ENCODE results near the gene NOD1. TPM values are rescaled to one million over a fixed set of nuclear protein-coding genes. Genes with fewer than 3 reads are reported as not detected.
"Not testable (repeated sequence)": the region's sequence is repeated elsewhere in the genome, so short reads cannot be mapped to it uniquely, and the experiment has no call there.

The NOD1 gene
- total RNA-seq, 5 donors from 2014 or later (not counting 1 experiment from before 2014, with no cell fraction given): 15.6 to 24.6 (median 19.4) TPM

GRCh38 chr7:30391806-30392205 is 86.8 kb downstream of the NOD1 start:
- Histone ChIP-seq H3K36me3 (ENCODE audit: control insufficient read depth in 2 of 2, extremely low read depth in 1 of 2, insufficient read depth in 1 of 2, low read length in 1 of 2) (no peaks in the 10 kb centered on the region), H3K27me3 (replicated peaks in 1 of 2; ENCODE audit: control insufficient read depth in 2 of 2, extremely low read depth in 1 of 2, insufficient read depth in 2 of 2, low read length in 1 of 2) (no peaks in the 10 kb centered on the region), H3K4me1 (ENCODE audit: control insufficient read depth in 1 of 2, extremely low read depth in 1 of 2, insufficient read depth in 2 of 2, low read length in 2 of 2) (no peaks in the 10 kb centered on the region), H3K27ac (ENCODE audit: low read length) (no peak overlapping the region), H3K4me3 (ENCODE audit: control insufficient read depth in 1 of 2, extremely low read depth in 1 of 2, low read length in 1 of 2) (no peak overlapping the region), H3K9me3 (no peaks in the 10 kb centered on the region)
- Mint-ChIP-seq H3K4me3 (no peak overlapping the region), H3K27ac (no peak overlapping the region), H3K27me3 (no peaks in the 10 kb centered on the region), H3K36me3 (peaks cover 23% of the 10 kb centered on the region), H3K9me3 (no peaks in the 10 kb centered on the region), H3K4me1 (no peaks in the 10 kb centered on the region)
- POLR2A ChIA-PET: no interaction called here
- ATAC-seq (replicated peaks in 1 of 4): no peak
- CTCF ChIA-PET: no interaction called here
- 100% methylated on average over 1 of the region's 6 CpGs for WGBS (ENCODE audit: insufficient coverage)
- no peak for DNase-seq

- Histone ChIP-seq H3K4me3 (ENCODE audit: control insufficient read depth in 1 of 2, extremely low read depth in 1 of 2, low read length in 1 of 2) (no peak overlapping the region), H3K27ac (ENCODE audit: low read length) (no peak overlapping the region), H3K36me3 (ENCODE audit: control insufficient read depth in 2 of 2, extremely low read depth in 1 of 2, insufficient read depth in 1 of 2, low read length in 1 of 2) (no peaks in the 10 kb centered on the region), H3K4me1 (ENCODE audit: control insufficient read depth in 1 of 2, extremely low read depth in 1 of 2, insufficient read depth in 2 of 2, low read length in 2 of 2) (no peaks in the 10 kb centered on the region), H3K9me3 (no peaks in the 10 kb centered on the region), H3K27me3 (replicated peaks in 1 of 2; ENCODE audit: control insufficient read depth in 2 of 2, extremely low read depth in 1 of 2, insufficient read depth in 2 of 2, low read length in 1 of 2) (no peaks in the 10 kb centered on the region)
- no peak for DNase-seq
- POLR2A ChIA-PET: interaction anchor here in 1 of 2 donors (0.6 to 0.7 kb wide), 2 partner anchors 18 to 159 kb away, joined by 3 to 5 read pairs; no protein-coding TSS in a partner anchor
- 80% methylated on average over 3 of the region's 8 CpGs for WGBS (ENCODE audit: insufficient coverage)
- no peak for ATAC-seq (replicated peaks in 1 of 4)
- Mint-ChIP-seq H3K27me3 (no peaks in the 10 kb centered on the region), H3K4me1 (no peaks in the 10 kb centered on the region), H3K9me3 (no peaks in the 10 kb centered on the region), H3K36me3 (peaks cover 23% of the 10 kb centered on the region), H3K4me3 (no peak overlapping the region), H3K27ac (no peak overlapping the region)
- CTCF ChIA-PET: interaction anchor here in 1 of 2 donors (0.7 kb wide), 1 partner anchor 117 kb away, joined by 3 read pairs; no protein-coding TSS in a partner anchor
Measured at GRCh38 chr7:30390736-30391636, 87.6 kb downstream of the NOD1 start.

- CTCF ChIA-PET: no interaction called here
- Mint-ChIP-seq H3K36me3 (peaks cover 13% of the 10 kb centered on the region), H3K27ac (no peak overlapping the region), H3K4me1 (no peaks in the 10 kb centered on the region), H3K9me3 (no peaks in the 10 kb centered on the region), H3K27me3 (no peaks in the 10 kb centered on the region), H3K4me3 (no peak overlapping the region)
- no peak for DNase-seq
- no peak overlapping the region for H3K4me3 ChIP-seq (ENCODE audit: control insufficient read depth in 1 of 2, extremely low read depth in 1 of 2, low read length in 1 of 2)
- no peaks in the 10 kb centered on the region for H3K36me3 ChIP-seq (ENCODE audit: control insufficient read depth in 2 of 2, extremely low read depth in 1 of 2, insufficient read depth in 1 of 2, low read length in 1 of 2)
- 95% methylated on average over 2 of the region's 3 CpGs for WGBS (ENCODE audit: insufficient coverage)
- POLR2A ChIA-PET: no interaction called here
- no peaks in the 10 kb centered on the region for H3K27me3 ChIP-seq (replicated peaks in 1 of 2; ENCODE audit: control insufficient read depth in 2 of 2, extremely low read depth in 1 of 2, insufficient read depth in 2 of 2, low read length in 1 of 2)
- ATAC-seq (replicated peaks in 1 of 4): no peak
- H3K27ac ChIP-seq (ENCODE audit: low read length): no peak overlapping the region
- no peaks in the 10 kb centered on the region for H3K4me1 ChIP-seq (ENCODE audit: control insufficient read depth in 1 of 2, extremely low read depth in 1 of 2, insufficient read depth in 2 of 2, low read length in 2 of 2)
- H3K9me3 ChIP-seq: no peaks in the 10 kb centered on the region
Measured at GRCh38 chr7:30389791-30390190, 88.8 kb downstream of the NOD1 start.

GRCh38 chr7:30382607-30383006 is 96.0 kb downstream of the NOD1 start:
- POLR2A ChIA-PET: no interaction called here
- Histone ChIP-seq H3K4me3 (ENCODE audit: control insufficient read depth in 1 of 2, extremely low read depth in 1 of 2, low read length in 1 of 2) (no peak overlapping the region), H3K4me1 (ENCODE audit: control insufficient read depth in 1 of 2, extremely low read depth in 1 of 2, insufficient read depth in 2 of 2, low read length in 2 of 2) (no peaks in the 10 kb centered on the region), H3K36me3 (ENCODE audit: control insufficient read depth in 2 of 2, extremely low read depth in 1 of 2, insufficient read depth in 1 of 2, low read length in 1 of 2) (no peaks in the 10 kb centered on the region), H3K9me3 (no peaks in the 10 kb centered on the region), H3K27ac (ENCODE audit: low read length) (no peak overlapping the region), H3K27me3 (replicated peaks in 1 of 2; ENCODE audit: control insufficient read depth in 2 of 2, extremely low read depth in 1 of 2, insufficient read depth in 2 of 2, low read length in 1 of 2) (no peaks in the 10 kb centered on the region)
- no peak for DNase-seq
- CTCF ChIA-PET: no interaction called here
- ATAC-seq (replicated peaks in 1 of 4): no peak
- no CpG with 5 or more reads among the region's 1 CpG for WGBS (ENCODE audit: insufficient coverage)
- H3K36me3 Mint-ChIP-seq: peaks cover 20% of the 10 kb centered on the region
- H3K27me3 Mint-ChIP-seq: no peaks in the 10 kb centered on the region
- no peak overlapping the region for H3K27ac Mint-ChIP-seq
- peaks cover 0 to 3% (median 2%) of the 10 kb centered on the region in 3 donors for H3K9me3 Mint-ChIP-seq
- no peak overlapping the region for H3K4me3 Mint-ChIP-seq
- H3K4me1 Mint-ChIP-seq: no peaks in the 10 kb centered on the region

GRCh38 chr7:30380824-30381223 is 97.8 kb downstream of the NOD1 start:
- no CpG with 5 or more reads among the region's 4 CpGs for WGBS (ENCODE audit: insufficient coverage)
- ATAC-seq (replicated peaks in 1 of 4); H3K4me1 ChIP-seq (ENCODE audit: control insufficient read depth in 1 of 2, extremely low read depth in 1 of 2, insufficient read depth in 2 of 2, low read length in 2 of 2); H3K27ac ChIP-seq (ENCODE audit: low read length); H3K4me3 Mint-ChIP-seq; CTCF ChIA-PET; H3K4me1 Mint-ChIP-seq; H3K9me3 Mint-ChIP-seq; H3K36me3 ChIP-seq (ENCODE audit: control insufficient read depth in 2 of 2, extremely low read depth in 1 of 2, insufficient read depth in 1 of 2, low read length in 1 of 2); H3K27me3 ChIP-seq (replicated peaks in 1 of 2; ENCODE audit: control insufficient read depth in 2 of 2, extremely low read depth in 1 of 2, insufficient read depth in 2 of 2, low read length in 1 of 2); DNase-seq; H3K4me3 ChIP-seq (ENCODE audit: control insufficient read depth in 1 of 2, extremely low read depth in 1 of 2, low read length in 1 of 2); H3K27ac Mint-ChIP-seq; POLR2A ChIA-PET; H3K9me3 ChIP-seq; H3K27me3 Mint-ChIP-seq: not testable (repeated sequence)
- peaks cover 20% of the 10 kb centered on the region for H3K36me3 Mint-ChIP-seq

- CTCF ChIA-PET: no interaction called here
- Mint-ChIP-seq H3K4me3 (no peak overlapping the region), H3K4me1 (no peaks in the 10 kb centered on the region)
Measured at GRCh38 chr7:30380294-30380693, 98.3 kb downstream of the NOD1 start.

More at GRCh38 chr7:30380294-30380693, 98.3 kb downstream of the NOD1 start:
- no CpG with 5 or more reads among the region's 2 CpGs for WGBS (ENCODE audit: insufficient coverage)
- no peaks in the 10 kb centered on the region for H3K36me3 ChIP-seq (ENCODE audit: control insufficient read depth in 2 of 2, extremely low read depth in 1 of 2, insufficient read depth in 1 of 2, low read length in 1 of 2)
- Mint-ChIP-seq H3K36me3 (peaks cover 20% of the 10 kb centered on the region), H3K27ac (no peak overlapping the region), H3K27me3 (no peaks in the 10 kb centered on the region), H3K9me3 (peaks cover 0 to 3% (median 2%) of the 10 kb centered on the region in 3 donors)
- no peaks in the 10 kb centered on the region for H3K9me3 ChIP-seq
- no peak overlapping the region for H3K27ac ChIP-seq (ENCODE audit: low read length)
- ATAC-seq (replicated peaks in 1 of 4): no peak
- no peak for DNase-seq
- no peaks in the 10 kb centered on the region for H3K4me1 ChIP-seq (ENCODE audit: control insufficient read depth in 1 of 2, extremely low read depth in 1 of 2, insufficient read depth in 2 of 2, low read length in 2 of 2)
- H3K27me3 ChIP-seq (replicated peaks in 1 of 2; ENCODE audit: control insufficient read depth in 2 of 2, extremely low read depth in 1 of 2, insufficient read depth in 2 of 2, low read length in 1 of 2): no peaks in the 10 kb centered on the region
- H3K4me3 ChIP-seq (ENCODE audit: control insufficient read depth in 1 of 2, extremely low read depth in 1 of 2, low read length in 1 of 2): no peak overlapping the region
- POLR2A ChIA-PET: no interaction called here
